ENCODE data around the gene COL8A2. TPM values are rescaled to one million over a fixed set of nuclear protein-coding genes. Genes with fewer than 3 reads are reported as not detected.

Gene COL8A2
- total RNA-seq, 1 experiment from 2014 or later, result not detected

Other genes with a start within 250 kb of the COL8A2 start
- gene AGO1, start 242.0 kb downstream of the COL8A2 start, total RNA-seq (2014; rRNA removed; shearing (Covaris generic); ENCODE audit: low replicate concordance), result 5.0 and 8.4 TPM in 2 replicates
- gene AGO3, start 194.1 kb downstream of the COL8A2 start, total RNA-seq (2014; rRNA removed; shearing (Covaris generic); ENCODE audit: low replicate concordance), result 7.6 and 8.9 TPM in 2 replicates
- gene TEKT2, start 41.1 kb downstream of the COL8A2 start, total RNA-seq (2014; rRNA removed; shearing (Covaris generic); ENCODE audit: low replicate concordance), result not detected in 2 replicates
- 73.6 and 83.8 TPM in 2 replicates for gene ADPRS, start 36.3 kb downstream of the COL8A2 start, total RNA-seq (2014; rRNA removed; shearing (Covaris generic); ENCODE audit: low replicate concordance)
- 138 and 155 TPM in 2 replicates for gene TRAPPC3, start 24.3 kb upstream of the COL8A2 start, total RNA-seq (2014; rRNA removed; shearing (Covaris generic); ENCODE audit: low replicate concordance)
- 62.3 and 73.0 TPM in 2 replicates for gene MAP7D1, start 30.9 kb upstream of the COL8A2 start, total RNA-seq (2014; rRNA removed; shearing (Covaris generic); ENCODE audit: low replicate concordance)
- 29.9 and 49.1 TPM in 2 replicates for gene THRAP3, start 99.2 kb upstream of the COL8A2 start, total RNA-seq (2014; rRNA removed; shearing (Covaris generic); ENCODE audit: low replicate concordance)
- gene SH3D21, start 181.1 kb upstream of the COL8A2 start, total RNA-seq (2014; rRNA removed; shearing (Covaris generic); ENCODE audit: low replicate concordance), result 2.2 and 3.2 TPM in 2 replicates
- 49.1 and 71.2 TPM in 2 replicates for gene EVA1B, start 198.4 kb upstream of the COL8A2 start, total RNA-seq (2014; rRNA removed; shearing (Covaris generic); ENCODE audit: low replicate concordance)